Anterior cingulate cortex (tissue), 58 donors: ENCODE measurements around the gene NSUN7.
A peak's percentile ranks its signal among the peaks of the same experiment; 100 is the strongest.
"Not testable (repeated sequence)": the region's sequence is repeated elsewhere in the genome, so short reads cannot be mapped to it uniquely, and the experiment has no call there.

ENCODE experiments used
- DNase-seq, 58 donors: peaks; one replicate each; lab custom pipeline; 2025; lab: John Stamatoyannopoulos, UW

The NSUN7 gene

GRCh38 chr4:40812386-40812785, 62.6 kb downstream of the NSUN7 start:
- no peak for DNase-seq

- no peak for DNase-seq
Measured at GRCh38 chr4:40812856-40813255, 63.1 kb downstream of the NSUN7 start.

GRCh38 chr4:40817157-40817556, 67.4 kb downstream of the NSUN7 start:
- not testable (repeated sequence) for DNase-seq

- DNase-seq: no peak
Measured at GRCh38 chr4:40820101-40820500, 70.3 kb downstream of the NSUN7 start.

GRCh38 chr4:40822420-40823166, 72.8 kb downstream of the NSUN7 start:
- no peak for DNase-seq

GRCh38 chr4:40825014-40825838, 75.5 kb downstream of the NSUN7 start:
- no peak for DNase-seq

- DNase-seq: no peak
Measured at GRCh38 chr4:40826821-40827220, 77.1 kb downstream of the NSUN7 start.

GRCh38 chr4:40827758-40828157, 78.0 kb downstream of the NSUN7 start:
- no peak for DNase-seq

GRCh38 chr4:40828661-40829060, 78.9 kb downstream of the NSUN7 start:
- DNase-seq: no peak

GRCh38 chr4:40829586-40829985, 79.8 kb downstream of the NSUN7 start:
- DNase-seq: no peak

GRCh38 chr4:40831146-40831907, 81.6 kb downstream of the NSUN7 start:
- peak in 24 of 58 donors; percentile 13 to 77 (median 38) for DNase-seq

GRCh38 chr4:40832175-40832574, 82.4 kb downstream of the NSUN7 start:
- DNase-seq: no peak

GRCh38 chr4:40833212-40833611, 83.5 kb downstream of the NSUN7 start:
- no peak for DNase-seq

GRCh38 chr4:40837094-40837870, 87.5 kb downstream of the NSUN7 start:
- DNase-seq: peak in 28 of 58 donors; percentile 3 to 52 (median 28)

GRCh38 chr4:40838742-40839141, 89.0 kb downstream of the NSUN7 start:
- DNase-seq: no peak

GRCh38 chr4:40840255-40840984, 90.7 kb downstream of the NSUN7 start:
- no peak for DNase-seq

- DNase-seq: peak in 54 of 58 donors; percentile 3 to 80 (median 46)
Measured at GRCh38 chr4:40840985-40841571, 91.3 kb downstream of the NSUN7 start.

- peak in 14 of 58 donors; percentile 4 to 57 (median 18) for DNase-seq
Measured at GRCh38 chr4:40842318-40842717, 92.6 kb downstream of the NSUN7 start.
